NCI-H774 (cell line): ENCODE measurements around the gene SMDT1.

Experiments used
- DNase-seq: peaks from one replicate; lab custom pipeline; 2025; lab: John Stamatoyannopoulos, UW

SMDT1 gene, protein sequence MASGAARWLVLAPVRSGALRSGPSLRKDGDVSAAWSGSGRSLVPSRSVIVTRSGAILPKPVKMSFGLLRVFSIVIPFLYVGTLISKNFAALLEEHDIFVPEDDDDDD

GRCh38 chr22:42079319-42080251 is at the start of gene SMDT1:
Gene SMDT1 (plus strand): TSS chr22:42079700. CDS start chr22:42079769, 69 bp downstream.
- DNase-seq: peak; percentile 86

DNA sequence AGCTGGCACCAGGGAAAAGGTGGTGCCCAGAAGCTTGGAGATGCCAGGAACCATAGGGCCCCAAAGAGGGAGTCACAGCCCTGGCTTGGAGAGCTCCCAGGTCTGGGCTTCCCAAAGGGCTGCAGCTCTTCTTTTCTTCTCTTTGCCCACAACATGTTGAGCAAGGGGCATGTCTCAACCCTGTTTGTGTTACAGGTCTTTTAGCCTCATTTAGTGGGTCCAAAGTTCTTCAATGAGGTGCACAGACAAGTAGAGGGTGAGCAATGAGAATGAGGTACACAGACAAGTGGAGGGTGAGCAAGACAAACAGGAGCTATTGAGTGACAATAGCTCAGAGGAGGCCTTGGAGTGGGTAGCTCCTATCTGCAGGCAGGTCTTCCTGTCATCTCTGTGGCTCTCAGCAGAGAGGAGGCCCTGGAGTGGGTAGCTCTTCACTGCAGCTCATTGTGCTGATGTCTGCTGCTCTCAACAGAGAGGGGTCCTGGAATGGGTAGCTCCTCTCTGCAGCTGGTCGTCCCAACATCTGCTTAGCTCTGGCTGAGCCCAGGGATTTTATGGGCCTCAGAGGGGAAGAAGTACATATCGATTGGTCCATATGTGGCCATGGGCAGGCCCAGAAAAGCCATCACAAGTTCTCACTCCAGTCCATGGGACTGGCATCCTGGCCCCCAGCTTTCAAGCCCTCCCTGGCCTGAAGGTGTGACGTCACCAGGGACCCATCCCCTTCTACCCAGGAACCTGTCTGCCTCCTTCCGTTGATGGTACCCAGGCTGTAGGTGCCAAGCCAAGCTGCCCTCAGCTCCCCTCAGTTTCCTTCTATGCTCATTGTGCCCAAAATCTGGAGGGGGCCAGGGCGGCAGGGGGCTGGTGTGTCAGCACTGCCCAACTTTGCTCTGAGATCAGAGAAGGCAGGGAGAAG is 46.0 kb upstream of the SMDT1 start:
- no peak for DNase-seq

DNA sequence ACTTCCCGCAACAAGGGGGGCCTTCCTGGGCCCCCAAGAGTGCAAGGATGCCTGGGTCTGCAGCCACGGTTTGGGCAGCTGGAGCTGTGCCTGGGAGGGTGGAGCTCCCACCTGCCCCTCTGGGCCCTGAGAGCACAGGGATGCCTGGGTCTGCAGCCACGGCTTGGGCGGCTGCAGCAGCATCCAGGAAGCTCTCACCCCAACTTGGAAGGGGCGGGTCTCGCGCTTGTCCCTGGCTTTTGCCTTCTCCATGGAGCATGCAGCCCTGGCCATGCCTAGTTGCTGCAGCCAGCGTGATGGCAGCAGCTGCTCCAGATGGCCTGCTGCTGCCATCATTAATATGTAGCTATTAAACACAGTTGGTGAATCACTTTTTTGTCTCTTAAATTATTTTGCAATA is 44.2 kb upstream of the SMDT1 start:
- no peak for DNase-seq

DNA sequence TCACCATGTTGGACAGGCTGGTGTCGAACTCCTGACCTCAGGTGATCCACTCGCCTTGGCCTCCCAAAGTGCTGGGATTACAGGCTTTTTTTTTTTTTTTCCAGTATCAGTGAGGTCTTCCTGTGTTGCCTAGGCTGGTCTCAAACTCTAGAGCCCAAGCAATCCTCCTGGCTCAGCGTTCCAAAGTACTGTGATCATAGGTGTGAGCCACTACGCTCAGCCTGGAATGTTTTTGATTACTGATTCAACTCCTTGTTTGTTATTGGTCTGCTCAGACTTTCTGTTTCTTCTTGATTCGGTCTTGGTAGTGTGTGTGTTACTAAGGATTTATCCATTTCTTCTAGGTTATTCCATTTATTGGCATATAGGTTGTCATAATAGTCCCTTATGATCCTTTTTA is 40.2 kb upstream of the SMDT1 start:
- no peak for DNase-seq

- no peak for DNase-seq
These were observed 37.7 kb upstream of the SMDT1 start for GRCh38 chr22:42041784-42042183.

DNA sequence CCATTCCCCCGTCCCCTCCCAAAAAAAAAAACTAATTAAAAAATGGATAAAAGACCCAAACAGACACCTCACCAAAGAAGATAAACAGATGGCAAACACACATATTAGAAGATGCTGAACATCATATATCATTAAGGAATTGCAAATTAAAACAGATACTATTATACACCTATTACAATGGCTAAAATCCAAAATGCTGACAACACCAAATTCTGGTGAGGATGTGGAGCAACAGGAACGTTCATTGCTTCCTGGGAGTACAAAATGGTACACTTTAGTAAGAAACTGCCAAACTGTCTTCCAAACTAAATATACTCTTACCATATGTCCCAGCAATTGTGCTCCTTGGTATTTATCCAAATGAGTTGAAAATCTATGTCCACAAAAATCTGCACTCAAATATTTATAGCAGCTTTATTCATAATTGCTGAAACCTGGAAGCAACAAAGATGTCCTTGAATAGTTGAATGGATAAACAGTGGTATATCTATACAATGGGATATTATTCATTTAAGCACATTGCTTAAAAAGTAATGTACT is 28.8 kb upstream of the SMDT1 start:
- DNase-seq: no peak

DNA sequence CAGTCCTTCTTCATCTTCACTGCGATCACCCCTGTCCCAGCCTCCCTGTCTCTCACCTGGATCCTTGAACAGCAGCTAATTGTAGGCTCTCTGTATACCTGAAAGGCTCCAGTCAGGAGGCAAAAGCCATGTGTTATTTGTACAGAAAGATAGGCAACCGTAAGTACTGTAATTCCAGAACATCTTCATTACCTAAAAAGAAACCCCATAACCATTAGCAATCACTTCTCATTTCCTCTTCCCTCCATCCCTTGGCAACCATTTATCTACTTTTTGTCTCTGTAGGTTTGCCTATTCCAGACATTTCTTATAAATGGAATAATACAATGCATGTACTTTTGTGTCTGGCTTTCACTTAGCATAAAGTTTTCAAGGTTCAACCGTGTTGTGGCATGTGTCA is 26.7 kb upstream of the SMDT1 start:
- DNase-seq: no peak

GRCh38 chr22:42056757-42057511 is 22.6 kb upstream of the SMDT1 start:
- no peak for DNase-seq

DNA sequence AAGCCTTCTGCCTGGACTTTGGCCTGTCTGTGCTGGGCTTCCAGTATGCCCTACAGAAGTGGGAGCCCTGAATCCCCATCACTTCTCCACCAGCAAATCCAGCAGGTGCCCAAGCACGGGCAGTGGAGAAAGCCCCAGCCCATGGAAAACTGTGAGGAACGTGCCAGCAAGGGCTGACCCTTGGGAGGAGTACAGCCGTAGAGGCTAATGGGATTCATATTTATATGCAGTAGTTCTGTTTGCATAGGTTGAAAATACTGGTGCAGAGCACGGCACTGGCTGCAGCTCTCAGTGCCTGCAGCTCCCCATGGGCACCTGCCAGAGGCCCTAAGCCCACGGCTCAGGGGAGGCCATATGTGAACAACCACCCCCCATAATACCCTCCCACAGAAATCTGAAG is 19.0 kb upstream of the SMDT1 start:
- no peak for DNase-seq

DNA sequence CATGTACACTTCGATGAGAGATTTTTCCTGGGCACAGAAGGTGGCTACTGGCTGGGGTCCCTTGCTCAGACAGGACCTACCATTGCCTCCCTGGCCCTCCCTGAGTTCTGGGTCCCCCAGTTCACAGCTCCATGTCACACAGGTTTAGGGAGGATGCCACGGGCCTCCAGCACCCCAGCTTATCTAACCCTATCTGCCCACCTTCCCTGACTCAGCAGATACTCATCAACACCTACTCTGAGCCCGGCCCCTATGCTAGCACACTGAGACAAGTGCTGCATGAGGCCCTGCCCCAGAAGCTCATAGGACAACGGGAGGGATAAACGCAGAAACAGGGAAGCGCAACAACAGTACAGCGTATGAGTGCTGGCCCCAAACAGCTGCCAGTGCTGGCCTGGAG is 18.5 kb upstream of the SMDT1 start:
- DNase-seq: no peak

GRCh38 chr22:42062506-42063170 is 16.9 kb upstream of the SMDT1 start:
- no peak for DNase-seq

DNA sequence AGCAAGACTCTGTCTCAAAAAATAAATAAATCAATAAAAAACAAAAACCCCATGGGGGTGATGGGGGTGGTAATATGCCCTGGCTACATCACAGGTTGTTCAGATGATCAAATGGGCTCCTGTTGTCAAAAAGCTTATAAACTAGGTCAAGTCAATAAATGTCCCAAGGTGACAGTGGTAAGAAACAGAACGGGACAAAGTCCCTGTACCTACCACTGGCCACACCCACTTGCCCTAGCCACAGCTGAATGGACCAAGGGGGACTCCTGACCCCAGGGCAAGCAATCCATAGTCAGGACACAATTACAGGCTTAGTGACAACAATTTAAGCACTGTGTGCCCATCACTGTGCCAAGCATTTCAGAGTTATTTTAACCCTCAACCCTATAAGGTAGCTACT is 14.9 kb upstream of the SMDT1 start:
- DNase-seq: no peak

DNA sequence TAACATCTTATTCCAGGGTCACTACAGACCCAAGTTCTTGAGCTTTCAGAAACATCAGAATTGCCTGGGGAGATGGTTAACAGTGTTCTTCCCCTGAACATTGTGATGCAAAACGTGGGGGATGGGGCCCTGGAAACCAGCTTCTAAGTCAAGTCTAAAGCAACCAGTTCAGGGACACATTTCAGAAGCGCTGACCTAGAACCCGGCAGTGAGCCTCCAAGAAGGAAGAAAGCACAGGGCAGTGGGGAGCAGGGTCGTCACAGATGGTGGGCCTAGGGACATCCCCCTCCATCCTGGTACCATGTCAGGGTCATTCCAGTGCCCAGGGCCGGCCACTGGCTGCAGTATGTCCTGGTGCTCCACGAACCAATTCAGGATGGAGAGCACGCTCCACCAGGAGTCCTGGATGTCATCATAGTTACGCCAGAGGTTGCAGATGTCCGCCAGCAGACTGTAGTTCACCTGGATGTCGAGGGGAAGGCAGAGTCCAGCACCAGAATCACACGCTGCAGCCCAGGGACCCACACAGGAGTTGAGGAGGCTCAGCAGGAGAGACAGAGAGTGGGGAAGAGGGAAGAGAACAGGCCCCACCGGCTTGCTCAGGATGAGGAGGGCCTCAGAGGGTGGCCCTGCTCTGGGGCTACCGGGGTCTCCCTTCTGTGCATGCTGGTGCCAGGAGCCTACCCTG is 13.9 kb upstream of the SMDT1 start:
- DNase-seq: no peak

- no peak for DNase-seq
These were observed 13.3 kb upstream of the SMDT1 start for GRCh38 chr22:42066126-42066761.

DNA sequence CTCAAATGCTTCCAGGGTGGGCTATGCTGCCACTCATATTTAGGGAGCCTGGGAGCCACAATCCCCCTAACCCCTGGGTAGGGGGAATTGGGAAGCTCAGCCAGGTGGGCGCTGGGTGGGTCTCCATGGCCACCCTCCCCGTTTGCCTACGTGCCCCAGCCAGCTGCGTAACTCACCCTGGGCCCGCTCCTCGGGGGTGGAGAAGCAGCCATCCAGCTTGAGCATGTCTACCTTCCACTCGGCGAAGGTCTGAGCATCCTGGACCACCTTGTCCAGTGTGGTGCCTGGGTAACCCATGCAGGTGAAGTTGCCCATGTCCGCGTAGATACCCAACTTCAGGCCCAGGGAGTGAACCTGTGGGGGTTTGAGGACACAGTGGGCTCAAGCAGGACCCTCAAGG is 12.6 kb upstream of the SMDT1 start:
- DNase-seq: no peak

DNA sequence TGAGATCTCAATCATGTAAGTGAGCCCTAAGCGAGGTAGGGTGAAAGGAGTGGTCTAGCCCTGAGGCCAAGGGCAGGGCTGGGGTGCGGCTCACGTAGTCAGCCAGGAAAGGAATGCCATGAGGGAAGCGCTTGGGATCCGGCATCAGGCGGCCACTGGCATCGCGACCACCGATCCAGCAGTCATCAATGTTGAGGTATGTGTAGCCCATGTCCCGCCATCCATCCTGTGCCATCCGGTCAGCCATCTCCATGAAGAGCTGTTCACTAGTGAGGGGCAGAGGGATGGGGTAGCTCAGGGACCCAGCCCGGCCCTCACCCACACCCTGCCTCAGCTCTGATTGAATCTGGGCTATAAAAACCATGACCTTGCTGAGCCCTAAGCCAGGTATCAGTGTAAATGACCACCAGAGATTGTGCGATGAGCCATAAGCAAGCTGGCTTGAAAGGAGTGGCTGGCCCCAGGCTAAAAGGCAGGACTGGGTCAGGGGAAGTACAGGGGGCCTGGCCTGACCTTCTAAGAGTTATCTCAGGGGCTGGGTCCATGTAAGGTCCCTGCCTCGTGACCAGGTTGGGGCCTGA is 11.7 kb upstream of the SMDT1 start:
- no peak for DNase-seq

DNA sequence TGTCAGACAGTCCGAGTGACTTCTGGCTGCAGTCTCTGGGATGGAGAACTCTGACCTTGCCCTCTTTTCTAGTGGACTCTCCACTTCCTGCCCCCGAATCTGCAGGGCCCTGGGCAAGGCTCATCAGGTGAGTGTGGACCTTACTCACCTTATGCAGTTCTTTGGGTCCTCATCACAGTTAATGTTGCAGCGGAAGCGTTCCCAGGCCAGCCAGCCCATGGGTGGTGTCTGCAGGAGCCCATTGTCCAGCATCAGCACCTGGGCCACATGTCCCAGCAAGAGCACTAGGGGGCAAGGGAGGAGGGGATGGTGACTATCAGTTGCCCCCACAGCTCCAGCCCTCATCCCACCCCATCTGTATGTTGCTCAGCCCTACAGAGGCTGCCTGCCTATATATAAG is 11.2 kb upstream of the SMDT1 start:
- no peak for DNase-seq

- no peak for DNase-seq
These were observed 9.5 kb upstream of the SMDT1 start for GRCh38 chr22:42069801-42070516.
